ENCODE data around the gene PRDX2.

- TF ChIP-seq CTCF (IDR thresholded peaks at IDR 0.05 in 2 of 3, conservative IDR thresholded peaks at IDR 0.05 in 1 of 3; ENCODE audit: control insufficient read depth in 2 of 3, extremely low read depth in 1 of 3, insufficient read depth in 1 of 3, low read depth in 3 of 3, low read length in 3 of 3): peak; percentile 82 to 91 (median 89)
- no peak for TF ChIP-seq POLR2A (IDR thresholded peaks at IDR 0.05; ENCODE audit: low read depth, low read length)
- TF ChIP-seq EP300 (IDR thresholded peaks at IDR 0.05; ENCODE audit: borderline replicate concordance in 1 of 2, control insufficient read depth in 1 of 2, low read depth in 2 of 2, low read length in 2 of 2): no peak
- no peak for TF ChIP-seq BRCA1 (IDR thresholded peaks at IDR 0.05; ENCODE audit: low read depth, low read length)
- TF ChIP-seq FOS (IDR thresholded peaks at IDR 0.05; ENCODE audit: borderline replicate concordance, extremely low read depth, insufficient read length): no peak
Observed at GRCh38 chr19:12757544-12758274, 43.9 kb downstream of the PRDX2 start.

Data from GM12878 (cell line).